C4-2B (cell line): Measurements from ENCODE around the gene ABHD12B.

ENCODE experiments used
- H3K27ac ChIP-seq: fragments of 450-650 bp; 2 replicates; pipeline ENCODE4 v1.5.1; 2017
- CTCF ChIP-seq: fragments of 450-650 bp; conservative IDR thresholded peaks from 2 replicates; pipeline ENCODE4 v1.5.1; 2017; ENCODE audit warnings: mild to moderate bottlenecking
- ZFX ChIP-seq: fragments of 450-650 bp; IDR thresholded peaks from 2 replicates; pipeline ENCODE4 v1.6.1; 2017

ABHD12B gene

GRCh38 chr14:50947446-50947845 lies 75.6 kb downstream of the ABHD12B start:
- H3K27ac ChIP-seq: no peak overlapping the region
- TF ChIP-seq ZFX: no peak
- no peak for TF ChIP-seq CTCF

- H3K27ac ChIP-seq: no peak overlapping the region
- TF ChIP-seq CTCF: no peak
- TF ChIP-seq ZFX: no peak
Measured at GRCh38 chr14:50948205-50948604, 76.4 kb downstream of the ABHD12B start.

- no peak overlapping the region for H3K27ac ChIP-seq
- TF ChIP-seq ZFX (no peak), CTCF (no peak)
Measured at GRCh38 chr14:50951032-50951431, 79.2 kb downstream of the ABHD12B start.

- no peak overlapping the region for H3K27ac ChIP-seq
- no peak for TF ChIP-seq ZFX
Measured at GRCh38 chr14:50953502-50953901, 81.6 kb downstream of the ABHD12B start.
